Testis (tissue), 3 donors: ENCODE results near the gene NAP1L5. TPM values are rescaled to one million over a fixed set of nuclear protein-coding genes. Genes with fewer than 3 reads are reported as not detected.

Source experiments
- DNase-seq: peaks from one replicate; pipeline ENCODE4 v3.0.0-alpha.2; 2019
- H3K27ac ChIP-seq, 2 donors: fragments of 200-600 bp; sonication (generic); one replicate each; pipeline ENCODE4 v1.5.1; 2019
- H3K27me3 ChIP-seq: fragments of 200-600 bp; sonication (generic); one replicate; pipeline ENCODE4 v1.5.1; 2019
- H3K36me3 ChIP-seq: fragments of 200-600 bp; sonication (generic); one replicate; pipeline ENCODE4 v1.5.1; 2017; ENCODE audit warnings: low read depth; ENCODE audit errors: missing control alignments
- H3K4me1 ChIP-seq: fragments of 200-600 bp; sonication (generic); one replicate; pipeline ENCODE4 v1.5.1; 2019
- H3K4me3 ChIP-seq, 2 donors: fragments of 200-600 bp; sonication (generic); one replicate each; pipeline ENCODE4 v1.5.1; 2017 to 2019
- H3K9me3 ChIP-seq: fragments of 200-600 bp; sonication (generic); one replicate; pipeline ENCODE4 v1.5.1; 2017
- CTCF ChIP-seq, 3 experiments: fragments of 450-650 bp in 2 of 3; fragments of 200-600 bp in 1 of 3; sonication (generic) in 1 of 3; IDR thresholded peaks; one replicate each; pipeline ENCODE4 v1.5.1; 2016 to 2019; ENCODE audit warnings: antibody characterized with exemption in 3 of 3, mild to moderate bottlenecking in 2 of 3, moderate library complexity in 1 of 3
- POLR2A ChIP-seq: fragments of 450-650 bp; IDR thresholded peaks from one replicate; pipeline ENCODE4 v1.6.1; 2017; ENCODE audit warnings: antibody characterized with exemption, mild to moderate bottlenecking, moderate library complexity
- WGBS, 2 donors: methylation state at CpG; one replicate each; pipeline ENCODE4 v1.1.5; 2018; 5-methylcytosine and 5-hydroxymethylcytosine counted together
- intact Hi-C: fragments of 100-400 bp; cut with DNase I; formaldehyde crosslinking; loops from one replicate; pipeline ENCODE4 v1.15.1; 2023; ENCODE audit warnings: low total_unique reads
- polyA plus RNA-seq: library from polyadenylated mRNA; stranded (reverse); fragments of 350-450 nt; fragmentation: Illumina TruSeq; extraction: RNeasy Lipid Tissue Mini Kit (QIAGEN cat#74804); gene quantifications from one replicate; pipeline ENCODE4 v1.2.3, GENCODE V29; 2014; ENCODE audit warnings: low read depth, low replicate concordance; ENCODE audit not compliant: insufficient read depth
- total RNA-seq, 2 donors: library from RNA; depleted of rRNA; stranded (reverse); fragments of >200 nt; gene quantifications; one replicate each; pipeline ENCODE4 v1.2.3, GENCODE V29; 2016

NAP1L5 gene
- total and polyA plus RNA-seq, 3 donors from 2014 or later: 13.9 to 16.1 (median 15.4) TPM

- H3K36me3 ChIP-seq: no peaks in the 10 kb centered on the region
- peaks cover 22% of the 10 kb centered on the region for H3K4me1 ChIP-seq
- intact Hi-C loops: no loop called here
- 29 to 36% methylated on average over 14 of the region's 14 CpGs for WGBS, 2 donors
- TF ChIP-seq CTCF (IDR thresholded peaks at IDR 0.05) (no peak), POLR2A (no peak)
- H3K27me3 ChIP-seq: no peaks in the 10 kb centered on the region
- peak overlapping the region; percentile 13 to 36 for H3K27ac ChIP-seq
- no peak overlapping the region for H3K4me3 ChIP-seq
- no peak for DNase-seq
- no peaks in the 10 kb centered on the region for H3K9me3 ChIP-seq
Observed at GRCh38 chr4:88737307-88737941, 39.8 kb upstream of the NAP1L5 start.

- no peak overlapping the region for H3K4me3 ChIP-seq
- H3K9me3 ChIP-seq: no peaks in the 10 kb centered on the region
- peaks cover 22% of the 10 kb centered on the region for H3K4me1 ChIP-seq
- 74 to 78% methylated on average over 3 of the region's 3 CpGs for WGBS, 2 donors
- H3K27me3 ChIP-seq: no peaks in the 10 kb centered on the region
- intact Hi-C loops: no loop called here
- no peaks in the 10 kb centered on the region for H3K36me3 ChIP-seq
- TF ChIP-seq CTCF (IDR thresholded peaks at IDR 0.05): no peak
- TF ChIP-seq POLR2A: no peak
- H3K27ac ChIP-seq: peak overlapping the region; percentile 3 to 36
- DNase-seq: no peak
Observed at GRCh38 chr4:88736264-88736663, 38.6 kb upstream of the NAP1L5 start.

DNA sequence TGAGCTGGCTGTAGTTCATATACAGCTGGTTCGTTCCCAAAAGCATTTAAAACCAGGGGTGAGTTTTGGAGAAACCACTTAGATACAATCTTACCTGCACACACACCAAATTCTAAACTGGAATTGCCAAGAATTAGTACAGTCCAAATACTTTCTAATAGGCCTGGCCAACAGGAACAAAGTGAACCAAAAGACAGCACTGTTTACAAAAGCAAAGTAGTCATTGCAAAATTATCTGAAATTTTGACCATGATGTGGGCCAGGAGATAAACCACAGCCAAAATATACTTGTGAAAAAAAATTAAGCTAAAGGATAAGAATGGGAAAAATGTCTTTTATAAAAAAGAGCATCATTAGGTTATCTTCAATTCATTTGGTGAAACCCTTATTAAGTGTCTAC is 37.9 kb upstream of the NAP1L5 start:
- no peak for DNase-seq
- intact Hi-C loops: no loop called here
- Histone ChIP-seq H3K4me1 (peaks cover 22% of the 10 kb centered on the region), H3K36me3 (no peaks in the 10 kb centered on the region), H3K9me3 (no peaks in the 10 kb centered on the region), H3K27ac (peak overlapping the region in 1 of 2 donors; percentile 41), H3K4me3 (no peak overlapping the region), H3K27me3 (no peaks in the 10 kb centered on the region)
- TF ChIP-seq POLR2A (no peak), CTCF (IDR thresholded peaks at IDR 0.05) (no peak)
- WGBS, 2 donors: 44 to 57% methylated on average over 1 of the region's 1 CpG

GRCh38 chr4:88734403-88734949 is 36.8 kb upstream of the NAP1L5 start:
- H3K4me1 ChIP-seq: peaks cover 22% of the 10 kb centered on the region
- TF ChIP-seq CTCF (IDR thresholded peaks at IDR 0.05): no peak
- intact Hi-C loops: no loop called here
- DNase-seq: no peak
- 87 to 91% methylated on average over 3 of the region's 3 CpGs for WGBS, 2 donors
- H3K36me3 ChIP-seq: no peaks in the 10 kb centered on the region
- H3K4me3 ChIP-seq: no peak overlapping the region
- no peaks in the 10 kb centered on the region for H3K27me3 ChIP-seq
- no peak overlapping the region for H3K27ac ChIP-seq
- no peaks in the 10 kb centered on the region for H3K9me3 ChIP-seq
